Left lung (tissue), 14 donors: ENCODE results near the gene SPDYC. TPM values are rescaled to one million over a fixed set of nuclear protein-coding genes. Genes with fewer than 3 reads are reported as not detected.

Experiments
- ATAC-seq: fragments of 200-7000 bp; cut with Tn5 transposase; one replicate; pipeline ENCODE4 v1.9.1; 2020; ENCODE audit warnings: moderate library complexity
- DNase-seq, 4 donors: peaks; one replicate each; pipeline ENCODE4 v3.0.0-alpha.2; 2013 to 2020
- H3K27ac ChIP-seq, 2 donors: fragments of 200-600 bp; sonication (generic) in 1 of 2; one replicate each; pipeline versions ENCODE4 v1.5.0 to v1.8.0; 2020 to 2021
- H3K27me3 ChIP-seq, 2 donors: fragments of 200-600 bp; sonication (generic) in 1 of 2; one replicate each; pipeline versions ENCODE4 v1.5.0 to v1.8.0; 2020 to 2021
- H3K36me3 ChIP-seq, 2 donors: fragments of 200-600 bp; sonication (generic) in 1 of 2; one replicate each; pipeline versions ENCODE4 v1.5.0 to v1.8.0; 2020 to 2021
- H3K4me1 ChIP-seq, 2 donors: fragments of 200-600 bp; one replicate each; pipeline ENCODE4 v1.8.0; 2021
- H3K4me3 ChIP-seq, 2 donors: fragments of 200-600 bp; sonication (generic) in 1 of 2; one replicate each; pipeline versions ENCODE4 v1.5.0 to v1.8.0; 2020 to 2021; ENCODE audit warnings: mild to moderate bottlenecking in 1 of 2
- H3K9me3 ChIP-seq, 2 donors: fragments of 200-600 bp; sonication (generic) in 1 of 2; one replicate each; pipeline versions ENCODE4 v1.5.0 to v1.8.0; 2020 to 2021
- CTCF ChIP-seq, 2 donors: fragments of 200-600 bp; sonication (generic) in 1 of 2; IDR thresholded peaks; one replicate each; pipeline versions ENCODE4 v1.5.0 to v1.8.0; 2021; ENCODE audit warnings: antibody characterized with exemption in 2 of 2
- intact Hi-C, 2 donors: fragments of 100-400 bp; cut with DNase I; formaldehyde crosslinking; loops; one replicate each; pipeline versions ENCODE4 v1.11.2 to v1.14.2; 2022
- long read RNA-seq, 12 donors: library from polyadenylated mRNA in 2 of 12; unstranded in 2 of 12; transcript quantifications; one replicate each; pipeline ENCODE4 v2.0.0 and lab custom pipeline, GENCODE V29; 2019 to 2026
- polyA plus RNA-seq, 6 donors: library from polyadenylated mRNA; unstranded; fragments of 120-200 nt; gene quantifications; one replicate each; pipeline ENCODE4 v1.2.1, GENCODE V29; 2013; ENCODE audit not compliant: insufficient read length in 6 of 6
- total RNA-seq, 2 donors: library from RNA; stranded (reverse); fragmentation: NEBNext Ultra II Directional; extraction: Animal tissue kit (Norgen Biotek cat#: 25700); gene quantifications; one replicate each; pipeline ENCODE4 v1.2.1, GENCODE V29; 2021
- donor health status: DM: no; HTN: yes; CAD: no.
- donor health status: DM: no; HTN: no; CAD: no.

SPDYC gene
- not detected for total RNA-seq
- not detected for polyA plus RNA-seq
- long read RNA-seq, donor 1 = 0 reads
- long read RNA-seq, donor 2 = 0 reads
- long read RNA-seq, donor 3 = 0 reads
- long read RNA-seq, donor 4 = 0 reads
- long read RNA-seq, donor 5 = 0 reads
- long read RNA-seq, donor 6 = 0 reads
- long read RNA-seq, donor 7 = 0 reads
- long read RNA-seq, donor 8 = 0 reads
- long read RNA-seq, donor 9 = 0 reads
- long read RNA-seq, donor 10 = 0 reads
- long read RNA-seq, donor 11 = 0 reads
- long read RNA-seq, donor 12 = 0 reads

- no peak within 1 kb of the TSS for H3K4me3 ChIP-seq
- no peaks in the 10 kb centered on the region for H3K9me3 ChIP-seq
- TF ChIP-seq CTCF (IDR thresholded peaks at IDR 0.05) = no peak
- no peaks in the 10 kb centered on the region for H3K4me1 ChIP-seq
- no peak for ATAC-seq
- H3K27ac ChIP-seq = no peak within 1 kb of the TSS
- H3K27me3 ChIP-seq = no peaks in the 10 kb centered on the region
- no peaks in the 10 kb centered on the region for H3K36me3 ChIP-seq
- intact Hi-C loops = no loop called here
- no peak for DNase-seq
Measured at GRCh38 chr11:65170058-65170534, at the start of gene SPDYC. TSS of gene SPDYC (plus strand) at chr11:65170233. CDS start at chr11:65171358, 1,125 bp downstream.

GRCh38 chr11:65120831-65121230 lies 49.2 kb upstream of the SPDYC start:
- peaks cover 14 to 69% of the 10 kb centered on the region in 2 donors for H3K4me1 ChIP-seq
- peak overlapping the region in 1 of 2 donors; percentile 99 for H3K4me3 ChIP-seq
- intact Hi-C loops = no loop called here
- DNase-seq (no peak), ATAC-seq (no peak)
- TF ChIP-seq CTCF (IDR thresholded peaks at IDR 0.05) = no peak
- no peaks in the 10 kb centered on the region for H3K9me3 ChIP-seq
- H3K27me3 ChIP-seq = no peaks in the 10 kb centered on the region
- H3K27ac ChIP-seq = peak overlapping the region in 1 of 2 donors; percentile 96
- peaks cover 0 to 55% of the 10 kb centered on the region in 2 donors for H3K36me3 ChIP-seq

- no peak for DNase-seq
- peaks cover 0 to 58% of the 10 kb centered on the region in 2 donors for H3K36me3 ChIP-seq
Measured at GRCh38 chr11:65121447-65121864, 48.6 kb upstream of the SPDYC start.

GRCh38 chr11:65121865-65122696 lies 48.0 kb upstream of the SPDYC start, which contains the start of the genes FAU and MRPL49:
TSS of gene FAU (minus strand) at chr11:65122134. CDS start at chr11:65121813, 321 bp downstream.
TSS of gene MRPL49 (plus strand) at chr11:65122321. CDS start at chr11:65122347, 26 bp downstream.
- peak within 1 kb of the TSS; percentile 91 to 99 for H3K4me3 ChIP-seq
- peaks cover 0 to 64% of the 10 kb centered on the region in 2 donors for H3K36me3 ChIP-seq
- H3K27ac ChIP-seq = peak within 1 kb of the TSS; percentile 89 to 96
- ATAC-seq = peak; percentile 87
- intact Hi-C loops = no loop called here
- no peaks in the 10 kb centered on the region for H3K27me3 ChIP-seq
- TF ChIP-seq CTCF (IDR thresholded peaks at IDR 0.05) = no peak
- H3K9me3 ChIP-seq = no peaks in the 10 kb centered on the region
- H3K4me1 ChIP-seq = peaks cover 6 to 56% of the 10 kb centered on the region in 2 donors
- peak; percentile 94 to 100 (median 99) for DNase-seq

More at GRCh38 chr11:65121447-65121864, 48.6 kb upstream of the SPDYC start:
- ATAC-seq = no peak
- H3K9me3 ChIP-seq = no peaks in the 10 kb centered on the region
- intact Hi-C loops = no loop called here
- no peak for TF ChIP-seq CTCF (IDR thresholded peaks at IDR 0.05)
- peak overlapping the region; percentile 89 to 96 for H3K27ac ChIP-seq
- H3K27me3 ChIP-seq = no peaks in the 10 kb centered on the region
- H3K4me3 ChIP-seq = peak overlapping the region; percentile 91 to 99
- H3K4me1 ChIP-seq = peaks cover 11 to 63% of the 10 kb centered on the region in 2 donors
